ENCODE data around the gene SLC25A45.
A peak's percentile ranks its signal among the peaks of the same experiment; 100 is the strongest.

Gene SLC25A45

GRCh38 chr11:65373839-65374580 lies 8.4 kb downstream of the SLC25A45 start:
- H2AFZ ChIP-seq (ENCODE audit: insufficient read depth, low read length, poor library complexity) = no peak overlapping the region
- no peak overlapping the region for H2AK5ac ChIP-seq (ENCODE audit: low read length)
- no peaks in the 10 kb centered on the region for H3K79me1 ChIP-seq (ENCODE audit: low read length)
- no CpG with 5 or more reads among the region's 14 CpGs for WGBS (ENCODE audit: extremely low coverage, insufficient coverage, insufficient read length)
- H3K9me3 ChIP-seq (ENCODE audit: insufficient read depth, low read depth, low read length) = peaks cover 3% of the 10 kb centered on the region
- H3K23ac ChIP-seq (ENCODE audit: low read length) = no peak overlapping the region
- no peak overlapping the region for H3K4ac ChIP-seq (ENCODE audit: low read depth, low read length)
- no peak overlapping the region for H3K27ac ChIP-seq (ENCODE audit: low read depth, low read length)
- no peak overlapping the region for H4K12ac ChIP-seq (ENCODE audit: low read depth, low read length)
- H3K4me3 ChIP-seq (ENCODE audit: low read depth, low read length) = no peak overlapping the region
- H3K9ac ChIP-seq (ENCODE audit: low read length) = no peak overlapping the region
- H2BK5ac ChIP-seq (ENCODE audit: low read depth, low read length, poor library complexity) = no peak overlapping the region
- H4K8ac ChIP-seq (ENCODE audit: low read depth, low read length) = no peak overlapping the region
- DNase-seq = no peak
- no peak overlapping the region for H2BK120ac ChIP-seq (ENCODE audit: insufficient read depth, low read length, poor library complexity)
- peaks cover 0 to 4% of the 10 kb centered on the region in 2 experiments for H3K4me1 ChIP-seq (ENCODE audit: control insufficient read depth in 1 of 2, insufficient read depth in 2 of 2, low read length in 2 of 2)
- no peak overlapping the region for H4K91ac ChIP-seq (ENCODE audit: low read depth, low read length)
- no peaks in the 10 kb centered on the region for H3K27me3 ChIP-seq (ENCODE audit: insufficient read depth, low read length)
- no peak overlapping the region for H3K14ac ChIP-seq (ENCODE audit: low read length)
- H2BK12ac ChIP-seq (ENCODE audit: low read length) = peak overlapping the region; percentile 4
- H3K18ac ChIP-seq (ENCODE audit: low read length) = no peak overlapping the region
- no peak overlapping the region for H3K4me2 ChIP-seq (ENCODE audit: low read length)
- no peaks in the 10 kb centered on the region for H3K79me2 ChIP-seq (ENCODE audit: control insufficient read depth, insufficient read depth, low read length, poor library complexity)
- no peaks in the 10 kb centered on the region for H3K36me3 ChIP-seq (ENCODE audit: control insufficient read depth in 1 of 2, insufficient read depth in 2 of 2, low read length in 2 of 2)

- H4K8ac ChIP-seq (ENCODE audit: low read depth, low read length) = no peak overlapping the region
- H3K27ac ChIP-seq (ENCODE audit: low read depth, low read length) = peak overlapping the region; percentile 39
- peaks cover 3% of the 10 kb centered on the region for H3K9me3 ChIP-seq (ENCODE audit: insufficient read depth, low read depth, low read length)
- no peak overlapping the region for H4K12ac ChIP-seq (ENCODE audit: low read depth, low read length)
- peak overlapping the region; percentile 48 for H4K91ac ChIP-seq (ENCODE audit: low read depth, low read length)
- H3K79me1 ChIP-seq (ENCODE audit: low read length) = no peaks in the 10 kb centered on the region
- H3K23ac ChIP-seq (ENCODE audit: low read length) = no peak overlapping the region
- H3K18ac ChIP-seq (ENCODE audit: low read length) = peak overlapping the region; percentile 6
- H2AK5ac ChIP-seq (ENCODE audit: low read length) = no peak overlapping the region
- no peak overlapping the region for H2BK5ac ChIP-seq (ENCODE audit: low read depth, low read length, poor library complexity)
- H3K14ac ChIP-seq (ENCODE audit: low read length) = no peak overlapping the region
- no peak overlapping the region for H3K9ac ChIP-seq (ENCODE audit: low read length)
- H2BK120ac ChIP-seq (ENCODE audit: insufficient read depth, low read length, poor library complexity) = no peak overlapping the region
- peaks cover 0 to 6% of the 10 kb centered on the region in 2 experiments for H3K4me1 ChIP-seq (ENCODE audit: control insufficient read depth in 1 of 2, insufficient read depth in 2 of 2, low read length in 2 of 2)
- H3K4ac ChIP-seq (ENCODE audit: low read depth, low read length) = no peak overlapping the region
- no peaks in the 10 kb centered on the region for H3K36me3 ChIP-seq (ENCODE audit: control insufficient read depth in 1 of 2, insufficient read depth in 2 of 2, low read length in 2 of 2)
- no peak overlapping the region for H3K4me3 ChIP-seq (ENCODE audit: low read depth, low read length)
- WGBS (ENCODE audit: extremely low coverage, insufficient coverage, insufficient read length) = no CpG with 5 or more reads among the region's 6 CpGs
- no peaks in the 10 kb centered on the region for H3K27me3 ChIP-seq (ENCODE audit: insufficient read depth, low read length)
- no peak overlapping the region for H2BK12ac ChIP-seq (ENCODE audit: low read length)
- no peak overlapping the region for H3K4me2 ChIP-seq (ENCODE audit: low read length)
- DNase-seq = no peak
- H3K79me2 ChIP-seq (ENCODE audit: control insufficient read depth, insufficient read depth, low read length, poor library complexity) = no peaks in the 10 kb centered on the region
- no peak overlapping the region for H2AFZ ChIP-seq (ENCODE audit: insufficient read depth, low read length, poor library complexity)
These were observed 11.8 kb downstream of the SLC25A45 start for GRCh38 chr11:65370659-65371049.

- H3K9ac ChIP-seq (ENCODE audit: low read length) = no peak overlapping the region
- H2BK120ac ChIP-seq (ENCODE audit: insufficient read depth, low read length, poor library complexity) = no peak overlapping the region
- H3K79me2 ChIP-seq (ENCODE audit: control insufficient read depth, insufficient read depth, low read length, poor library complexity) = no peaks in the 10 kb centered on the region
- peaks cover 0 to 6% of the 10 kb centered on the region in 2 experiments for H3K4me1 ChIP-seq (ENCODE audit: control insufficient read depth in 1 of 2, insufficient read depth in 2 of 2, low read length in 2 of 2)
- H2AFZ ChIP-seq (ENCODE audit: insufficient read depth, low read length, poor library complexity) = peak overlapping the region; percentile 45
- H3K79me1 ChIP-seq (ENCODE audit: low read length) = no peaks in the 10 kb centered on the region
- WGBS (ENCODE audit: extremely low coverage, insufficient coverage, insufficient read length) = no CpG with 5 or more reads among the region's 4 CpGs
- H3K36me3 ChIP-seq (ENCODE audit: control insufficient read depth in 1 of 2, insufficient read depth in 2 of 2, low read length in 2 of 2) = no peaks in the 10 kb centered on the region
- no peaks in the 10 kb centered on the region for H3K9me3 ChIP-seq (ENCODE audit: insufficient read depth, low read depth, low read length)
- H3K14ac ChIP-seq (ENCODE audit: low read length) = no peak overlapping the region
- no peak overlapping the region for H4K91ac ChIP-seq (ENCODE audit: low read depth, low read length)
- no peak overlapping the region for H4K12ac ChIP-seq (ENCODE audit: low read depth, low read length)
- no peak overlapping the region for H3K4ac ChIP-seq (ENCODE audit: low read depth, low read length)
- H3K4me3 ChIP-seq (ENCODE audit: low read depth, low read length) = no peak overlapping the region
- no peak overlapping the region for H3K18ac ChIP-seq (ENCODE audit: low read length)
- H4K8ac ChIP-seq (ENCODE audit: low read depth, low read length) = no peak overlapping the region
- no peaks in the 10 kb centered on the region for H3K27me3 ChIP-seq (ENCODE audit: insufficient read depth, low read length)
- peak; percentile 30 to 77 for DNase-seq
- no peak overlapping the region for H3K23ac ChIP-seq (ENCODE audit: low read length)
- no peak overlapping the region for H2BK12ac ChIP-seq (ENCODE audit: low read length)
- no peak overlapping the region for H3K4me2 ChIP-seq (ENCODE audit: low read length)
- H3K27ac ChIP-seq (ENCODE audit: low read depth, low read length) = no peak overlapping the region
- H2BK5ac ChIP-seq (ENCODE audit: low read depth, low read length, poor library complexity) = no peak overlapping the region
- H2AK5ac ChIP-seq (ENCODE audit: low read length) = no peak overlapping the region
These were observed 16.1 kb downstream of the SLC25A45 start for GRCh38 chr11:65366340-65366773.

- H3K4me2 ChIP-seq (ENCODE audit: low read length) = no peak overlapping the region
- no peak for DNase-seq
- H3K23ac ChIP-seq (ENCODE audit: low read length) = no peak overlapping the region
- no peak overlapping the region for H2BK120ac ChIP-seq (ENCODE audit: insufficient read depth, low read length, poor library complexity)
- H4K8ac ChIP-seq (ENCODE audit: low read depth, low read length) = no peak overlapping the region
- H2BK5ac ChIP-seq (ENCODE audit: low read depth, low read length, poor library complexity) = no peak overlapping the region
- no peak overlapping the region for H3K9ac ChIP-seq (ENCODE audit: low read length)
- no peak overlapping the region for H4K12ac ChIP-seq (ENCODE audit: low read depth, low read length)
- H3K36me3 ChIP-seq (ENCODE audit: control insufficient read depth in 1 of 2, insufficient read depth in 2 of 2, low read length in 2 of 2) = no peaks in the 10 kb centered on the region
- H3K27me3 ChIP-seq (ENCODE audit: insufficient read depth, low read length) = no peaks in the 10 kb centered on the region
- no peak overlapping the region for H2AK5ac ChIP-seq (ENCODE audit: low read length)
- no peak overlapping the region for H3K14ac ChIP-seq (ENCODE audit: low read length)
- H3K4me3 ChIP-seq (ENCODE audit: low read depth, low read length) = no peak overlapping the region
- no peak overlapping the region for H3K18ac ChIP-seq (ENCODE audit: low read length)
- H2BK12ac ChIP-seq (ENCODE audit: low read length) = no peak overlapping the region
- no peak overlapping the region for H2AFZ ChIP-seq (ENCODE audit: insufficient read depth, low read length, poor library complexity)
- no peaks in the 10 kb centered on the region for H3K79me1 ChIP-seq (ENCODE audit: low read length)
- H3K9me3 ChIP-seq (ENCODE audit: insufficient read depth, low read depth, low read length) = no peaks in the 10 kb centered on the region
- no peaks in the 10 kb centered on the region for H3K79me2 ChIP-seq (ENCODE audit: control insufficient read depth, insufficient read depth, low read length, poor library complexity)
- H3K4ac ChIP-seq (ENCODE audit: low read depth, low read length) = no peak overlapping the region
- H4K91ac ChIP-seq (ENCODE audit: low read depth, low read length) = no peak overlapping the region
- H3K27ac ChIP-seq (ENCODE audit: low read depth, low read length) = no peak overlapping the region
- peaks cover 0 to 2% of the 10 kb centered on the region in 2 experiments for H3K4me1 ChIP-seq (ENCODE audit: control insufficient read depth in 1 of 2, insufficient read depth in 2 of 2, low read length in 2 of 2)
- no CpG with 5 or more reads among the region's 3 CpGs for WGBS (ENCODE audit: extremely low coverage, insufficient coverage, insufficient read length)
These were observed 18.7 kb downstream of the SLC25A45 start for GRCh38 chr11:65363770-65364169.

All from trophoblast cell (in vitro differentiated cells and primary cell).